Gastrocnemius medialis (tissue), 4 donors: ENCODE data around the gene MEGF6. TPM values are rescaled to one million over a fixed set of nuclear protein-coding genes. Genes with fewer than 3 reads are reported as not detected.

Experiments used
- ATAC-seq, 2 donors: fragments of 150-250 bp; one replicate each; pipeline ENCODE4 v1.9.1; 2016
- DNase-seq, 2 donors: peaks; one replicate each; pipeline ENCODE4 v3.0.0-alpha.2; 2019
- H3K27ac ChIP-seq, 4 donors: fragments of 200-600 bp; sonication (generic); 1 replicate in 1 of 4; 2 replicates in 3 of 4; pipeline ENCODE4 v1.5.1; 2016 to 2018; ENCODE audit warnings: mild to moderate bottlenecking in 2 of 4, moderate library complexity in 1 of 4
- H3K27me3 ChIP-seq, 3 donors: fragments of 200-600 bp; sonication (generic) in 2 of 3; 1 replicate in 1 of 3; 2 replicates in 2 of 3; pipeline versions ENCODE4 v1.5.1 to v1.6.0; 2016 to 2019; ENCODE audit warnings: mild to moderate bottlenecking in 1 of 3, moderate library complexity in 1 of 3
- H3K36me3 ChIP-seq, 2 donors: fragments of 200-600 bp; sonication (generic) in 1 of 2; one replicate each; pipeline ENCODE4 v1.5.1; 2017 to 2018
- H3K4me1 ChIP-seq, 2 donors: fragments of 200-600 bp; sonication (generic) in 1 of 2; one replicate each; pipeline ENCODE4 v1.5.1; 2016 to 2017; ENCODE audit warnings: mild to moderate bottlenecking in 2 of 2
- H3K4me3 ChIP-seq, 4 donors: fragments of 200-600 bp; sonication (generic) in 3 of 4; 1 replicate in 1 of 4; 2 replicates in 3 of 4; pipeline ENCODE4 v1.5.1; 2016 to 2019; ENCODE audit warnings: mild to moderate bottlenecking in 2 of 4
- H3K9me3 ChIP-seq, 3 donors: fragments of 200-600 bp; sonication (generic) in 2 of 3; 1 replicate in 1 of 3; 2 replicates in 2 of 3; pipeline ENCODE4 v1.5.1; 2016 to 2019
- CTCF ChIP-seq, 5 experiments: fragments of 450-650 bp in 3 of 5; fragments of 200-600 bp in 2 of 5; sonication (generic) in 2 of 5; IDR thresholded peaks in 4 of 5; conservative IDR thresholded peaks in 1 of 5; 1 replicate in 4 of 5; 2 replicates in 1 of 5; pipeline ENCODE4 v1.5.1; 2016 to 2019; ENCODE audit warnings: antibody characterized with exemption in 5 of 5, mild to moderate bottlenecking in 3 of 5, moderate library complexity in 3 of 5
- POLR2A ChIP-seq, 2 donors: fragments of 450-650 bp; IDR thresholded peaks; one replicate each; pipeline ENCODE4 v1.6.1; 2017; ENCODE audit warnings: antibody characterized with exemption in 2 of 2, mild to moderate bottlenecking in 2 of 2, moderate library complexity in 2 of 2
- in situ Hi-C, 4 donors: fragments of 200-750 bp; cut with MboI; loops; one replicate each; pipeline versions ENCODE4 v1.15.0 to v1.8.0; 2017; ENCODE audit warnings: low sequenced_read_pairs in 4 of 4
- intact Hi-C: fragments of 100-400 bp; cut with DNase I; formaldehyde crosslinking; loops from one replicate; pipeline ENCODE4 v1.15.1; 2023; ENCODE audit warnings: low total_unique reads
- total RNA-seq, 4 donors: library from RNA; depleted of rRNA; stranded (reverse); fragments of >200 nt; gene quantifications; one replicate each; pipeline versions ENCODE4 v1.1.0 to v1.2.3, GENCODE V29; 2016

MEGF6 gene
- total RNA-seq, 4 donors from 2014 or later, result 1.9 to 5.7 (median 4.9) TPM

- Histone ChIP-seq H3K4me3 (no peak overlapping the region), H3K27ac (no peak overlapping the region), H3K27me3 (peaks cover 33 to 40% (median 39%) of the 10 kb centered on the region in 3 donors), H3K4me1 (peaks cover 2 to 9% of the 10 kb centered on the region in 2 donors), H3K9me3 (no peaks in the 10 kb centered on the region), H3K36me3 (no peaks in the 10 kb centered on the region)
- no peak for ATAC-seq
- in situ Hi-C loops, result no loop called here
- intact Hi-C loops, result no loop called here
- no peak for TF ChIP-seq POLR2A (IDR thresholded peaks at IDR 0.05)
- no peak for TF ChIP-seq CTCF (IDR thresholded peaks at IDR 0.05 in 4 of 5, conservative IDR thresholded peaks at IDR 0.05 in 1 of 5)
- no peak for DNase-seq
Measured at GRCh38 chr1:3551290-3551678, 60.0 kb downstream of the MEGF6 start.

- in situ Hi-C loops, result no loop called here
- Histone ChIP-seq H3K4me3 (no peak overlapping the region), H3K9me3 (no peaks in the 10 kb centered on the region), H3K36me3 (no peaks in the 10 kb centered on the region), H3K4me1 (peaks cover 2 to 9% of the 10 kb centered on the region in 2 donors), H3K27me3 (peaks cover 35 to 36% (median 35%) of the 10 kb centered on the region in 3 donors), H3K27ac (no peak overlapping the region)
- intact Hi-C loops, result no loop called here
- no peak for DNase-seq
- ATAC-seq, result no peak
- no peak for TF ChIP-seq POLR2A (IDR thresholded peaks at IDR 0.05)
- no peak for TF ChIP-seq CTCF (IDR thresholded peaks at IDR 0.05 in 4 of 5, conservative IDR thresholded peaks at IDR 0.05 in 1 of 5)
Measured at GRCh38 chr1:3550511-3551289, 60.6 kb downstream of the MEGF6 start.

GRCh38 chr1:3548895-3549294 lies 62.4 kb downstream of the MEGF6 start:
- Histone ChIP-seq H3K9me3 (no peaks in the 10 kb centered on the region), H3K36me3 (no peaks in the 10 kb centered on the region), H3K4me1 (peaks cover 2 to 9% of the 10 kb centered on the region in 2 donors), H3K27me3 (peaks cover 30 to 38% (median 33%) of the 10 kb centered on the region in 3 donors), H3K4me3 (no peak overlapping the region), H3K27ac (no peak overlapping the region)
- intact Hi-C loops, result no loop called here
- in situ Hi-C loops, result no loop called here
- no peak for ATAC-seq
- TF ChIP-seq POLR2A (IDR thresholded peaks at IDR 0.05), result no peak
- no peak for TF ChIP-seq CTCF (IDR thresholded peaks at IDR 0.05 in 4 of 5, conservative IDR thresholded peaks at IDR 0.05 in 1 of 5)
- no peak for DNase-seq

- H3K27me3 ChIP-seq, result peaks cover 30 to 38% (median 30%) of the 10 kb centered on the region in 3 donors
- H3K36me3 ChIP-seq, result no peaks in the 10 kb centered on the region
- no peak for DNase-seq
- ATAC-seq, result no peak
- H3K4me1 ChIP-seq, result peaks cover 2 to 11% of the 10 kb centered on the region in 2 donors
- H3K4me3 ChIP-seq, result no peak overlapping the region
- in situ Hi-C loops, result no loop called here
- intact Hi-C loops, result no loop called here
- TF ChIP-seq POLR2A (IDR thresholded peaks at IDR 0.05), result no peak
- no peak for TF ChIP-seq CTCF (IDR thresholded peaks at IDR 0.05 in 4 of 5, conservative IDR thresholded peaks at IDR 0.05 in 1 of 5)
- no peaks in the 10 kb centered on the region for H3K9me3 ChIP-seq
- no peak overlapping the region for H3K27ac ChIP-seq
Measured at GRCh38 chr1:3548156-3548893, 63.0 kb downstream of the MEGF6 start.
